GM23248 (cell line): ENCODE data around the gene TSEN54.

Experiments used
- EZH2 ChIP-seq: fragments of 200-600 bp; sonication (generic); IDR thresholded peaks from 2 replicates; pipeline ENCODE4 v1.6.1; 2018; ENCODE audit warnings: antibody characterized with exemption, mild to moderate bottlenecking; ENCODE audit not compliant: insufficient read depth, poor library complexity, severe bottlenecking
- EZH2phosphoT487 ChIP-seq: fragments of 200-600 bp; sonication (generic); IDR thresholded peaks from 2 replicates; pipeline ENCODE4 v1.6.1; 2018; ENCODE audit warnings: antibody characterized with exemption, moderate library complexity, mild to moderate bottlenecking, low read depth; ENCODE audit not compliant: insufficient read depth

- TF ChIP-seq EZH2 (no peak), EZH2phosphoT487 (no peak)
Observed at GRCh38 chr17:75524970-75525805, 8.9 kb downstream of the TSEN54 start, which contains the start of gene LLGL2.
